IMR-90 (cell line): ENCODE measurements around the gene TWIST1. TPM values are rescaled to one million over a fixed set of nuclear protein-coding genes. Genes with fewer than 3 reads are reported as not detected.

Experiments used
- ATAC-seq: fragments of 200-7000 bp; cut with Tn5 transposase; 2 replicates; pipeline ENCODE4 v1.9.1; 2020; ENCODE audit warnings: low read depth, mild to moderate bottlenecking, moderate library complexity
- BruUV-seq: library from RNA; stranded (reverse); fragments of 400-500 nt; replicated peaks from 2 replicates; lab custom pipeline; 2021; lab: Mats Ljungman, UMichigan
- CTCF ChIA-PET: fragments of 300-600 bp; formaldehyde crosslinking; extraction: SDS; loops from one replicate; lab custom pipeline; 2021; ENCODE audit warnings: antibody characterized with exemption; lab: Yijun Ruan, JAX
- POLR2A ChIA-PET: fragments of 300-600 bp; sonication (Branson Sonifier 250); formaldehyde crosslinking; loops from one replicate; lab custom pipeline; 2022; ENCODE audit warnings: antibody characterized with exemption; ENCODE audit not compliant: unreplicated experiment; lab: Charles Lee
- DNase-seq: peaks from one replicate; pipeline ENCODE4 v3.0.0; 2013
- H2AFZ ChIP-seq: replicated peaks from 2 replicates; pipeline ENCODE3; 2013; ENCODE audit warnings: low read length, mild to moderate bottlenecking; ENCODE audit not compliant: poor library complexity
- H2AK5ac ChIP-seq: 2 replicates; pipeline ENCODE4 v1.6.1; 2013; ENCODE audit warnings: low read depth, low read length, inconsistent platforms
- H2AK9ac ChIP-seq: replicated peaks from 2 replicates; pipeline ENCODE3; 2013; ENCODE audit warnings: mild to moderate bottlenecking, low read depth, low read length, moderate library complexity; ENCODE audit not compliant: poor library complexity
- H2BK120ac ChIP-seq: 2 replicates; pipeline ENCODE4 v1.6.1; 2013; ENCODE audit warnings: low read depth, low read length, inconsistent platforms
- H2BK15ac ChIP-seq: 3 replicates; pipeline ENCODE4 v1.6.1; 2013; ENCODE audit warnings: low read depth, low read length, inconsistent platforms
- H2BK20ac ChIP-seq: 2 replicates; pipeline ENCODE4 v1.6.1; 2013; ENCODE audit warnings: low read depth, mild to moderate bottlenecking, inconsistent platforms, low read length, moderate library complexity
- H2BK5ac ChIP-seq: 2 replicates; pipeline ENCODE4 v1.6.1; 2013; ENCODE audit warnings: mild to moderate bottlenecking, low read depth, low read length, inconsistent platforms; ENCODE audit not compliant: poor library complexity, severe bottlenecking
- H3K14ac ChIP-seq: replicated peaks from 2 replicates; pipeline ENCODE4 v1.6.1; 2013; ENCODE audit warnings: low read depth, low read length, inconsistent platforms
- H3K18ac ChIP-seq: 2 replicates; pipeline ENCODE4 v1.6.1; 2013; ENCODE audit warnings: low read depth, low read length, control low read depth
- H3K23ac ChIP-seq: 2 replicates; pipeline ENCODE4 v1.6.1; 2013; ENCODE audit warnings: low read depth, low read length, inconsistent platforms
- H3K27ac ChIP-seq: 2 replicates; pipeline ENCODE4 v1.5.1; 2013; ENCODE audit warnings: mild to moderate bottlenecking, control low read depth, low read length; ENCODE audit not compliant: insufficient read depth
- H3K27me3 ChIP-seq: 2 replicates; pipeline ENCODE4 v1.6.1; 2013; ENCODE audit warnings: low read length; ENCODE audit not compliant: control insufficient read depth, insufficient read depth
- H3K36me3 ChIP-seq: 2 replicates; pipeline ENCODE4 v1.6.1; 2013; ENCODE audit warnings: low read length, mixed read lengths; ENCODE audit not compliant: control insufficient read depth, insufficient read depth
- H3K4ac ChIP-seq: 2 replicates; pipeline ENCODE4 v1.6.1; 2013; ENCODE audit warnings: low read depth, low read length, inconsistent platforms
- H3K4me1 ChIP-seq: 2 replicates; pipeline ENCODE4 v1.6.1; 2013; ENCODE audit warnings: low read length, mixed read lengths; ENCODE audit not compliant: control insufficient read depth, insufficient read depth
- H3K4me2 ChIP-seq: 2 replicates; pipeline ENCODE4 v1.6.1; 2013; ENCODE audit warnings: low read depth, mild to moderate bottlenecking, control low read depth, low read length, moderate library complexity
- H3K4me3 ChIP-seq: 2 replicates; pipeline ENCODE4 v1.5.1; 2013; ENCODE audit warnings: low read depth, mild to moderate bottlenecking, control low read depth, low read length, moderate library complexity; ENCODE audit not compliant: insufficient read depth
- H3K56ac ChIP-seq: 2 replicates; pipeline ENCODE4 v1.6.1; 2013; ENCODE audit warnings: low read length, inconsistent platforms; ENCODE audit not compliant: insufficient read depth; ENCODE audit errors: extremely low read depth
- H3K79me1 ChIP-seq, 2 experiments: 2 replicates each; pipeline ENCODE4 v1.6.1; 2013; ENCODE audit warnings: low read length in 2 of 2, inconsistent platforms in 1 of 2, low read depth in 1 of 2
- H3K9ac ChIP-seq: 2 replicates; pipeline ENCODE4 v1.6.1; 2013; ENCODE audit warnings: low read depth, low read length, control low read depth
- H3K9me1 ChIP-seq: 2 replicates; pipeline ENCODE4 v1.6.1; 2013; ENCODE audit warnings: low read length, inconsistent platforms; ENCODE audit not compliant: insufficient read depth
- H3K9me3 ChIP-seq: 2 replicates; pipeline ENCODE4 v1.6.1; 2013; ENCODE audit warnings: low read length; ENCODE audit not compliant: control insufficient read depth, insufficient read depth
- H4K20me1 ChIP-seq: 2 replicates; pipeline ENCODE4 v1.6.1; 2013; ENCODE audit warnings: low read length, inconsistent platforms; ENCODE audit not compliant: insufficient read depth
- H4K5ac ChIP-seq: 2 replicates; pipeline ENCODE4 v1.6.1; 2013; ENCODE audit warnings: mild to moderate bottlenecking, low read depth, low read length, control low read depth
- H4K8ac ChIP-seq, 2 experiments: 2 replicates each; pipeline ENCODE4 v1.6.1; 2013; ENCODE audit warnings: low read depth in 2 of 2, low read length in 2 of 2, control low read depth in 1 of 2, inconsistent platforms in 1 of 2
- H4K91ac ChIP-seq: 2 replicates; pipeline ENCODE4 v1.6.1; 2013; ENCODE audit warnings: low read depth, low read length, inconsistent platforms; ENCODE audit not compliant: insufficient read depth
- CEBPB ChIP-seq: IDR thresholded peaks from 2 replicates; pipeline ENCODE4 v1.6.1; 2012; ENCODE audit warnings: low read depth, low read length, improper control_type of control experiment
- FOS ChIP-seq: fragments of 150-350 bp; IDR thresholded peaks from 2 replicates; pipeline ENCODE4 v1.6.1; 2016; ENCODE audit warnings: low read depth, low read length
- MXI1 ChIP-seq: IDR thresholded peaks from 2 replicates; pipeline ENCODE4 v1.6.1; 2012; ENCODE audit warnings: low read depth, mild to moderate bottlenecking, low read length, moderate library complexity, borderline replicate concordance
- WGBS, 2 experiments: methylation state at CpG; one replicate each; pipeline versions ENCODE4 v1.1.5 to v1.1.7; 2013; ENCODE audit warnings: missing lambda C conversion rate in 2 of 2; ENCODE audit not compliant: insufficient read length in 1 of 2; ENCODE audit errors: extremely low coverage in 2 of 2; 5-methylcytosine and 5-hydroxymethylcytosine counted together
- dilution Hi-C: fragments of 300-500 bp; cut with HindIII; formaldehyde crosslinking; loops from one replicate; pipeline ENCODE4 v1.14.3; 2018; ENCODE audit warnings: low sequenced_read_pairs; ENCODE audit not compliant: unreplicated experiment
- in situ Hi-C: fragments of 300-500 bp; cut with MboI; formaldehyde crosslinking; loops from 3 replicates; pipeline ENCODE4 v1.14.3; 2019; ENCODE audit warnings: low sequenced_read_pairs, inconsistent platforms, mixed read lengths
- intact Hi-C: fragments of 100-400 bp; cut with micrococcal nuclease; formaldehyde crosslinking; loops from 2 replicates; pipeline ENCODE4 v1.10.0; 2022
- polyA plus RNA-seq, 3 experiments: library from polyadenylated mRNA; depleted of rRNA; stranded (reverse); fragments of >200 nt; gene quantifications; 2 replicates each; pipeline ENCODE4 v1.2.3, GENCODE V29; 2012; ENCODE audit warnings: low replicate concordance in 1 of 3
- total RNA-seq: library from RNA; depleted of rRNA; stranded (reverse); fragments of >200 nt; gene quantifications from 2 replicates; pipeline ENCODE4 v1.2.3, GENCODE V29; 2012
- TF ChIP-seq, protein P1 (sequence below): fragments of 150-350 bp; IDR thresholded peaks from 2 replicates; pipeline ENCODE4 v1.6.1; 2016; ENCODE audit warnings: low read depth, mild to moderate bottlenecking, low read length, moderate library complexity, borderline replicate concordance

Gene TWIST1
- total and polyA plus RNA-seq, 2 of the 4 experiments (the other 2 are of a cell fraction), result 5.4 to 42.3 TPM

DNA sequence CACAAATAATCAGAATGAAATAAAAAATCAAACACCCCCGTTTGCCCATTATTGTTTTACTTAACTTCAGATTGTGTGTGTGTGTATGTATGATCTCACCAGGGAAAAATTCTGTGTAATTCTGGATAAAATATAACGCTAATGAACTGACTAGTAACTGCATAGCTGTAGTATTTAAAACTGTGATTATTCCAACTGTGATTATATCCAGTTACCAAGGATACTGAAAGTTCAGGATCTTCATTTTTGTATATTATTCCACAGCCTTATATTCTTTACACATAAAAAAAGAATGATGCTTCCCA lies 2.9 kb downstream of the TWIST1 start:
- DNase-seq (peak; percentile 66), ATAC-seq (no peak)
- no peaks in the 10 kb centered on the region for H3K9me3 ChIP-seq
- H3K27ac ChIP-seq, result no peak overlapping the region
- peak overlapping the region; percentile 5 for H2BK5ac ChIP-seq
- no peak overlapping the region for H3K9ac ChIP-seq
- no peak for TF ChIP-seq FOS
- TF ChIP-seq, protein P1, sequence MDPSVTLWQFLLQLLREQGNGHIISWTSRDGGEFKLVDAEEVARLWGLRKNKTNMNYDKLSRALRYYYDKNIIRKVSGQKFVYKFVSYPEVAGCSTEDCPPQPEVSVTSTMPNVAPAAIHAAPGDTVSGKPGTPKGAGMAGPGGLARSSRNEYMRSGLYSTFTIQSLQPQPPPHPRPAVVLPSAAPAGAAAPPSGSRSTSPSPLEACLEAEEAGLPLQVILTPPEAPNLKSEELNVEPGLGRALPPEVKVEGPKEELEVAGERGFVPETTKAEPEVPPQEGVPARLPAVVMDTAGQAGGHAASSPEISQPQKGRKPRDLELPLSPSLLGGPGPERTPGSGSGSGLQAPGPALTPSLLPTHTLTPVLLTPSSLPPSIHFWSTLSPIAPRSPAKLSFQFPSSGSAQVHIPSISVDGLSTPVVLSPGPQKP, result no peak
- no peak for TF ChIP-seq CEBPB
- TF ChIP-seq MXI1, result no peak
- ChIA-PET CTCF (interaction anchor here (1.5 kb wide), 1 partner anchor 421 kb away, joined by 6 read pairs; no protein-coding TSS in a partner anchor), POLR2A (no interaction called here)
- H3K18ac ChIP-seq, result no peak overlapping the region
- no peak overlapping the region for H4K5ac ChIP-seq
- H3K79me1 ChIP-seq, result peaks cover 13 to 46% of the 10 kb centered on the region in 2 experiments
- no CpG with 5 or more reads among the region's 2 CpGs for WGBS, 2 experiments
- no peak overlapping the region for H2BK15ac ChIP-seq
- in situ Hi-C loops, result loop anchor here (10.0 to 25.0 kb wide), 2 partner anchors 420 to 752 kb away; no protein-coding TSS in a partner anchor
- no TSS peak for BruUV-seq
- H4K8ac ChIP-seq, result no peak overlapping the region
- no peak overlapping the region for H3K56ac ChIP-seq
- H3K4me2 ChIP-seq, result peak overlapping the region; percentile 65
- H3K4me3 ChIP-seq, result peak overlapping the region; percentile 10; the same call in 1 of the 2 replicates
- no peaks in the 10 kb centered on the region for H3K27me3 ChIP-seq
- H2AK5ac ChIP-seq, result no peak overlapping the region
- intact Hi-C loops, result loop anchor here (2.0 to 10.0 kb wide), 2 partner anchors 360 to 524 kb away; no protein-coding TSS in a partner anchor
- no peak overlapping the region for H4K91ac ChIP-seq
- H3K36me3 ChIP-seq, result no peaks in the 10 kb centered on the region; the same call in 1 of the 2 replicates
- no peak overlapping the region for H2BK20ac ChIP-seq
- dilution Hi-C loops, result no loop called here
- H3K14ac ChIP-seq, result no peak overlapping the region
- H2BK120ac ChIP-seq, result no peak overlapping the region
- no peak overlapping the region for H3K4ac ChIP-seq
- peaks cover 1% of the 10 kb centered on the region for H3K4me1 ChIP-seq
- peaks cover 3% of the 10 kb centered on the region; the same call in 1 of the 2 replicates for H4K20me1 ChIP-seq
- H2AFZ ChIP-seq, result no peak overlapping the region
- H2AK9ac ChIP-seq, result no peak overlapping the region
- no peaks in the 10 kb centered on the region for H3K9me1 ChIP-seq
- no peak overlapping the region for H3K23ac ChIP-seq
